GM19239 (cell line): ENCODE measurements around the gene CACNA2D4.
A peak's percentile ranks its signal among the peaks of the same experiment; 100 is the strongest.

ENCODE experiments used
- DNase-seq: peaks from one replicate; pipeline ENCODE4 v3.0.0; 2011; ENCODE audit warnings: low spot score; ENCODE audit not compliant: insufficient read length
- FAIRE-seq: peaks from 2 replicates; lab custom pipeline; 2011; peaks lifted over from hg19 to GRCh38; lab: Jason Lieb, UNC

Gene CACNA2D4

GRCh38 chr12:1808036-1808797 lies 110.2 kb downstream of the CACNA2D4 start:
- DNase-seq (no peak), FAIRE-seq (no peak)

GRCh38 chr12:1807087-1807860 lies 111.2 kb downstream of the CACNA2D4 start:
- DNase-seq = no peak
- FAIRE-seq = no peak

GRCh38 chr12:1806301-1807086 lies 112.0 kb downstream of the CACNA2D4 start:
- no peak for FAIRE-seq

GRCh38 chr12:1805441-1806081 lies 112.9 kb downstream of the CACNA2D4 start:
- FAIRE-seq (no peak), DNase-seq (no peak)

More at GRCh38 chr12:1806301-1807086, 112.0 kb downstream of the CACNA2D4 start:
- no peak for DNase-seq

- peak; percentile 96 for DNase-seq
- FAIRE-seq = peak; percentile 95
Measured at GRCh38 chr12:1804545-1805332, 113.7 kb downstream of the CACNA2D4 start.

- DNase-seq (no peak), FAIRE-seq (no peak)
Measured at GRCh38 chr12:1803736-1804135, 114.7 kb downstream of the CACNA2D4 start.

- FAIRE-seq = no peak
- no peak for DNase-seq
Measured at GRCh38 chr12:1801303-1801975, 117.0 kb downstream of the CACNA2D4 start.

GRCh38 chr12:1800401-1801302 lies 117.8 kb downstream of the CACNA2D4 start:
- FAIRE-seq = no peak
- DNase-seq = no peak

- DNase-seq = no peak
- FAIRE-seq = no peak
Measured at GRCh38 chr12:1799882-1800400, 118.5 kb downstream of the CACNA2D4 start.

- DNase-seq (no peak), FAIRE-seq (no peak)
Measured at GRCh38 chr12:1799051-1799881, 119.2 kb downstream of the CACNA2D4 start.

- FAIRE-seq (no peak), DNase-seq (no peak)
Measured at GRCh38 chr12:1798641-1799020, 119.8 kb downstream of the CACNA2D4 start.

GRCh38 chr12:1797991-1798640 lies 120.3 kb downstream of the CACNA2D4 start:
- no peak for DNase-seq
- FAIRE-seq = no peak

GRCh38 chr12:1797011-1797901 lies 121.2 kb downstream of the CACNA2D4 start:
- FAIRE-seq (peak; percentile 21), DNase-seq (peak; percentile 33)

GRCh38 chr12:1796515-1797010 lies 121.9 kb downstream of the CACNA2D4 start:
- FAIRE-seq (peak; percentile 55), DNase-seq (peak; percentile 52)
